H9 (cell line): Measurements from ENCODE around the gene POFUT1. TPM values are rescaled to one million over a fixed set of nuclear protein-coding genes. Genes with fewer than 3 reads are reported as not detected.
A peak's percentile ranks its signal among the peaks of the same experiment; 100 is the strongest.

ENCODE experiments used
- DNase-seq: peaks from one replicate; pipeline ENCODE4 v3.0.0-alpha.2; 2017
- H2AFZ ChIP-seq: one replicate; pipeline ENCODE4 v1.6.1; 2013; ENCODE audit warnings: mild to moderate bottlenecking, low read length, control low read depth, moderate library complexity
- H2AK5ac ChIP-seq: 2 replicates; pipeline ENCODE4 v1.6.1; 2013; ENCODE audit warnings: low read length, control low read depth, mixed read lengths; ENCODE audit not compliant: insufficient read length
- H2BK120ac ChIP-seq: one replicate; pipeline ENCODE4 v1.6.1; 2013; ENCODE audit warnings: low read depth, mild to moderate bottlenecking, low read length, control low read depth, inconsistent platforms; ENCODE audit not compliant: poor library complexity, severe bottlenecking
- H2BK12ac ChIP-seq: 2 replicates; pipeline ENCODE4 v1.6.1; 2013; ENCODE audit warnings: low read length, control low read depth, mixed read lengths, low read depth; ENCODE audit not compliant: insufficient read length
- H2BK15ac ChIP-seq: 2 replicates; pipeline ENCODE4 v1.6.1; 2013; ENCODE audit warnings: low read depth, low read length, control low read depth
- H2BK20ac ChIP-seq: one replicate; pipeline ENCODE4 v1.6.1; 2013; ENCODE audit warnings: low read depth, mild to moderate bottlenecking, low read length, control low read depth, inconsistent platforms; ENCODE audit not compliant: poor library complexity, severe bottlenecking
- H2BK5ac ChIP-seq: 2 replicates; pipeline ENCODE4 v1.6.1; 2013; ENCODE audit warnings: low read length, control low read depth, mixed read lengths; ENCODE audit not compliant: insufficient read length
- H3K14ac ChIP-seq: 2 replicates; pipeline ENCODE4 v1.6.1; 2013; ENCODE audit warnings: low read length, control low read depth; ENCODE audit not compliant: insufficient read depth
- H3K18ac ChIP-seq: 2 replicates; pipeline ENCODE4 v1.6.1; 2013; ENCODE audit warnings: low read depth, mild to moderate bottlenecking, mixed read lengths, low read length, control low read depth; ENCODE audit not compliant: insufficient read length
- H3K23ac ChIP-seq: 2 replicates; pipeline ENCODE4 v1.6.1; 2013; ENCODE audit warnings: low read length, control low read depth, mixed read lengths, low read depth; ENCODE audit not compliant: insufficient read length
- H3K23me2 ChIP-seq: 2 replicates; pipeline ENCODE4 v1.6.1; 2013; ENCODE audit warnings: low read depth, mild to moderate bottlenecking, mixed read lengths, low read length, control low read depth; ENCODE audit not compliant: insufficient read length, poor library complexity, severe bottlenecking
- H3K27ac ChIP-seq: 2 replicates; pipeline ENCODE4 v1.5.1; 2013; ENCODE audit warnings: low read length, control low read depth, mixed read lengths, low read depth; ENCODE audit not compliant: insufficient read length
- H3K27me3 ChIP-seq: 2 replicates; pipeline ENCODE4 v1.6.1; 2013; ENCODE audit warnings: low read length, control low read depth, inconsistent platforms; ENCODE audit not compliant: insufficient read depth
- H3K4ac ChIP-seq: 2 replicates; pipeline ENCODE4 v1.6.1; 2013; ENCODE audit warnings: low read depth, mild to moderate bottlenecking, control low read depth, inconsistent platforms, low read length, moderate library complexity
- H3K4me1 ChIP-seq: 2 replicates; pipeline ENCODE4 v1.6.1; 2013; ENCODE audit warnings: low read length, control low read depth, inconsistent platforms; ENCODE audit not compliant: insufficient read depth
- H3K4me2 ChIP-seq: 2 replicates; pipeline ENCODE4 v1.6.1; 2013; ENCODE audit warnings: low read length, control low read depth, mixed read lengths; ENCODE audit not compliant: insufficient read length, insufficient read depth
- H3K56ac ChIP-seq: 2 replicates; pipeline ENCODE4 v1.6.1; 2013; ENCODE audit warnings: low read depth, mild to moderate bottlenecking, mixed read lengths, low read length, control low read depth; ENCODE audit not compliant: insufficient read length
- H3K79me1 ChIP-seq: 2 replicates; pipeline ENCODE4 v1.6.1; 2013; ENCODE audit warnings: low read depth, mild to moderate bottlenecking, moderate library complexity, low read length, control low read depth, inconsistent platforms; ENCODE audit not compliant: insufficient read depth, poor library complexity, severe bottlenecking
- H3K79me2 ChIP-seq: 2 replicates; pipeline ENCODE4 v1.6.1; 2013; ENCODE audit warnings: low read length, control low read depth, inconsistent platforms; ENCODE audit not compliant: insufficient read depth
- H3K9ac ChIP-seq: 2 replicates; pipeline ENCODE4 v1.6.1; 2013; ENCODE audit warnings: low read length, control low read depth, mixed read lengths; ENCODE audit not compliant: insufficient read length; ENCODE audit errors: extremely low read depth
- H3K9me3 ChIP-seq: one replicate; pipeline ENCODE4 v1.6.1; 2013; ENCODE audit warnings: low read depth, low read length, inconsistent platforms; ENCODE audit not compliant: control insufficient read depth
- H3T11ph ChIP-seq: one replicate; pipeline ENCODE4 v1.6.1; 2013; ENCODE audit warnings: mild to moderate bottlenecking, low read length, control low read depth, inconsistent platforms
- H4K20me1 ChIP-seq: one replicate; pipeline ENCODE4 v1.6.1; 2013; ENCODE audit not compliant: control insufficient read depth, insufficient read length, insufficient read depth
- H4K5ac ChIP-seq: 2 replicates; pipeline ENCODE4 v1.6.1; 2013; ENCODE audit warnings: low read depth, mild to moderate bottlenecking, mixed read lengths, low read length, control low read depth; ENCODE audit not compliant: insufficient read length
- H4K8ac ChIP-seq: replicated peaks from 2 replicates; pipeline ENCODE4 v1.6.1; 2013; ENCODE audit warnings: low read length, control low read depth, mixed read lengths, low read depth; ENCODE audit not compliant: insufficient read length
- H4K91ac ChIP-seq: 2 replicates; pipeline ENCODE4 v1.6.1; 2013; ENCODE audit warnings: low read depth, mild to moderate bottlenecking, moderate library complexity, mixed read lengths, low read length, control low read depth; ENCODE audit not compliant: insufficient read length
- H3K27ac Mint-ChIP-seq, 3 experiments: 2 replicates in 2 of 3; 3 replicates in 1 of 3; pipeline ENCODE4 v1.8.0; 2020 to 2021; ENCODE audit warnings: mixed read lengths in 3 of 3, mild to moderate bottlenecking in 1 of 3, moderate library complexity in 1 of 3
- H3K27me3 Mint-ChIP-seq: 2 replicates; pipeline ENCODE4 v1.8.0; 2021; ENCODE audit warnings: low read depth, mild to moderate bottlenecking, moderate library complexity, mixed read lengths
- H3K36me3 Mint-ChIP-seq, 3 experiments: 2 replicates in 2 of 3; 3 replicates in 1 of 3; pipeline ENCODE4 v1.8.0; 2020 to 2021; ENCODE audit warnings: low read depth in 3 of 3, mixed read lengths in 3 of 3; ENCODE audit not compliant: insufficient read depth in 1 of 3
- H3K4me1 Mint-ChIP-seq, 2 experiments: 2 replicates each; pipeline ENCODE4 v1.8.0; 2020; ENCODE audit warnings: mixed read lengths in 2 of 2
- H3K4me3 Mint-ChIP-seq, 2 experiments: 2 replicates in 1 of 2; 3 replicates in 1 of 2; pipeline ENCODE4 v1.8.0; 2020 to 2021; ENCODE audit warnings: mild to moderate bottlenecking in 2 of 2, mixed read lengths in 2 of 2, moderate library complexity in 1 of 2
- H3K9me3 Mint-ChIP-seq, 2 experiments: 2 replicates in 1 of 2; 3 replicates in 1 of 2; pipeline ENCODE4 v1.8.0; 2020; ENCODE audit warnings: mild to moderate bottlenecking in 2 of 2, mixed read lengths in 2 of 2, moderate library complexity in 1 of 2
- WGBS: extraction: QIAGEN DNeasy Blood & Tissue Kit; methylation state at CpG from one replicate; pipeline ENCODE4 v1.1.7; 2013; ENCODE audit warnings: missing lambda C conversion rate, low lambda C conversion rate, mixed read lengths; ENCODE audit not compliant: insufficient read length; ENCODE audit errors: extremely low coverage; 5-methylcytosine and 5-hydroxymethylcytosine counted together
- total RNA-seq: library from RNA; stranded (reverse); gene quantifications from 2 replicates; pipeline ENCODE4 v1.2.1, GENCODE V29; 2021
- TF ChIP-seq, protein P1 (sequence below): fragments of 200-600 bp; sonication (generic); conservative IDR thresholded peaks from 3 replicates; pipeline ENCODE4 v1.8.0; 2021; ENCODE audit warnings: antibody characterized with exemption, mild to moderate bottlenecking

The POFUT1 gene
- total RNA-seq, 1 experiment from 2014 or later: 41.2 TPM

DNA sequence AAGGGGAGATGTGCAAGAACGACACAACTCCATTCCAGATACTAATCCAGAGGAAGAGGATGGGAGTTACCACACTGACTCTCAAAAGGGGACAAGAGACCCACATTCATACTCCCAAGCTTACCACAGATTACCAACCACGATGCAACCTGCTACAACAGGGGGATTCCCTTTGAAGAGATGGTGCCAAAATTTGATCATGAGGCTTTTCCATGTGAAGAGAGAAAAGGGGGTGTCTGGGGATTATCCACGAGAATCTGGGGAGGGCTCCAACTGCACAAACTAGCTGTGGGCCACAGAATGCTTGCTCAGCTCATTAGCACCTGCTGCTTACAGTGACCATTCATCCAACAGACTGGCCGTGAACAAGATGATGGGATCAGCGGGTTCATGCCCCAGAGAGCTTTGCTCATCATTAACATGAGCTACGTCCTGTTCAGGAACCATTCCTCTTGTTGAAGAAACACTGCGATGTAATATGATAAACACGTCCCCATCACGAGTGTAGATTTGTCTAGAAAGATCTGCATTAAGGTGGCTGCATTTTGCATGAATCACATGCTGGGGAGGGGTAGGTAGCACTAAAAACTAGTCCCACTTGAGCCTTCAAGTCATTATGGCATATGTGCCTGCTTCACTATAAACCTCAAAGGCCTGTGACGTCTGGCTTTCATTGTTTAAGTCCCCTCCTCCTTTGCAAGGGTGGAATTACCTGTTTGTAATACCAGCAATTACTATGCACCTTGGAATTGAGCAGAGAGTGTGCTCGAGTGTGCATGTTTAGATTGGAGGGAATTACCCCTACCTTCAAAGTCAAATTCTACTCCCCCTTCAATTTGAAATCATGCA is 4.1 kb upstream of the POFUT1 start:
- H3K4me3 Mint-ChIP-seq: no peak overlapping the region; a peak in 2 of 5 replicates
- Histone ChIP-seq H2BK12ac (no peak overlapping the region), H3K27ac (no peak overlapping the region), H4K20me1 (no peaks in the 10 kb centered on the region), H3K79me2 (peaks cover 23% of the 10 kb centered on the region; the same call in 1 of the 2 replicates), H3K4me1 (no peaks in the 10 kb centered on the region), H4K8ac (no peak overlapping the region), H2BK20ac (no peak overlapping the region), H3K9ac (no peak overlapping the region), H3K4ac (no peak overlapping the region), H3K23ac (no peak overlapping the region), H3K56ac (no peak overlapping the region), H3K4me2 (no peak overlapping the region), H3K9me3 (no peaks in the 10 kb centered on the region), H2AFZ (no peak overlapping the region), H2BK15ac (no peak overlapping the region), H4K91ac (no peak overlapping the region), H2BK120ac (no peak overlapping the region), H2BK5ac (no peak overlapping the region), H3K18ac (no peak overlapping the region), H3K79me1 (peaks cover 9% of the 10 kb centered on the region), H3T11ph (no peak overlapping the region), H2AK5ac (no peak overlapping the region), H3K27me3 (no peaks in the 10 kb centered on the region), H3K23me2 (peaks cover 10% of the 10 kb centered on the region), H3K14ac (no peak overlapping the region), H4K5ac (no peak overlapping the region)
- peaks cover 20 to 52% (median 34%) of the 10 kb centered on the region in 3 experiments for H3K36me3 Mint-ChIP-seq
- no CpG with 5 or more reads among the region's 11 CpGs for WGBS
- no peaks in the 10 kb centered on the region; a peak in 1 of 5 replicates for H3K9me3 Mint-ChIP-seq
- DNase-seq: no peak
- H3K27me3 Mint-ChIP-seq: no peaks in the 10 kb centered on the region
- H3K4me1 Mint-ChIP-seq: peaks cover 46 to 49% of the 10 kb centered on the region in 2 experiments
- H3K27ac Mint-ChIP-seq: peak overlapping the region; percentile 56 to 74 (median 65); a peak in 5 of 7 replicates
- TF ChIP-seq, protein P1, sequence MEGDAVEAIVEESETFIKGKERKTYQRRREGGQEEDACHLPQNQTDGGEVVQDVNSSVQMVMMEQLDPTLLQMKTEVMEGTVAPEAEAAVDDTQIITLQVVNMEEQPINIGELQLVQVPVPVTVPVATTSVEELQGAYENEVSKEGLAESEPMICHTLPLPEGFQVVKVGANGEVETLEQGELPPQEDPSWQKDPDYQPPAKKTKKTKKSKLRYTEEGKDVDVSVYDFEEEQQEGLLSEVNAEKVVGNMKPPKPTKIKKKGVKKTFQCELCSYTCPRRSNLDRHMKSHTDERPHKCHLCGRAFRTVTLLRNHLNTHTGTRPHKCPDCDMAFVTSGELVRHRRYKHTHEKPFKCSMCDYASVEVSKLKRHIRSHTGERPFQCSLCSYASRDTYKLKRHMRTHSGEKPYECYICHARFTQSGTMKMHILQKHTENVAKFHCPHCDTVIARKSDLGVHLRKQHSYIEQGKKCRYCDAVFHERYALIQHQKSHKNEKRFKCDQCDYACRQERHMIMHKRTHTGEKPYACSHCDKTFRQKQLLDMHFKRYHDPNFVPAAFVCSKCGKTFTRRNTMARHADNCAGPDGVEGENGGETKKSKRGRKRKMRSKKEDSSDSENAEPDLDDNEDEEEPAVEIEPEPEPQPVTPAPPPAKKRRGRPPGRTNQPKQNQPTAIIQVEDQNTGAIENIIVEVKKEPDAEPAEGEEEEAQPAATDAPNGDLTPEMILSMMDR: no peak
